Measurements from ENCODE around the gene KRTAP12-2. TPM values are rescaled to one million over a fixed set of nuclear protein-coding genes. Genes with fewer than 3 reads are reported as not detected.

Gene KRTAP12-2
- not detected in 2 replicates for total RNA-seq (2014; rRNA removed; shearing (Covaris generic))

- peak; percentile 21 for DNase-seq (ENCODE audit: low spot score)
Measured at GRCh38 chr21:44666401-44667320, at the start of gene KRTAP12-2. Gene KRTAP12-2, minus strand, starts transcription at chr21:44666927. Its CDS starts 41 bp downstream, at chr21:44666886.

- DNase-seq (ENCODE audit: low spot score): no peak
Measured at GRCh38 chr21:44714905-44715304, 48.2 kb upstream of the KRTAP12-2 start.

GRCh38 chr21:44713846-44714245, 47.1 kb upstream of the KRTAP12-2 start:
- DNase-seq (ENCODE audit: low spot score): no peak

- DNase-seq (ENCODE audit: low spot score): no peak
Measured at GRCh38 chr21:44713130-44713529, 46.4 kb upstream of the KRTAP12-2 start.

GRCh38 chr21:44712203-44713028, 45.7 kb upstream of the KRTAP12-2 start:
- DNase-seq (ENCODE audit: low spot score): no peak

- DNase-seq (ENCODE audit: low spot score): no peak
Measured at GRCh38 chr21:44711327-44712202, 44.8 kb upstream of the KRTAP12-2 start, which contains the start of gene TSPEAR. Gene TSPEAR, minus strand, starts transcription at chr21:44711572. Its CDS starts 58 bp downstream, at chr21:44711514.

- no peak for DNase-seq (ENCODE audit: low spot score)
Measured at GRCh38 chr21:44710756-44711326, 44.1 kb upstream of the KRTAP12-2 start.

- no peak for DNase-seq (ENCODE audit: low spot score)
Measured at GRCh38 chr21:44710294-44710665, 43.6 kb upstream of the KRTAP12-2 start.

- no peak for DNase-seq (ENCODE audit: low spot score)
Measured at GRCh38 chr21:44709426-44710293, 42.9 kb upstream of the KRTAP12-2 start.

- DNase-seq (ENCODE audit: low spot score): no peak
Measured at GRCh38 chr21:44708866-44709425, 42.2 kb upstream of the KRTAP12-2 start.

GRCh38 chr21:44708213-44708865, 41.6 kb upstream of the KRTAP12-2 start:
- DNase-seq (ENCODE audit: low spot score): no peak

GRCh38 chr21:44706706-44707581, 40.2 kb upstream of the KRTAP12-2 start:
- DNase-seq (ENCODE audit: low spot score): no peak

- no peak for DNase-seq (ENCODE audit: low spot score)
Measured at GRCh38 chr21:44706026-44706705, 39.4 kb upstream of the KRTAP12-2 start.

GRCh38 chr21:44704636-44705001, 37.9 kb upstream of the KRTAP12-2 start:
- no peak for DNase-seq (ENCODE audit: low spot score)

- DNase-seq (ENCODE audit: low spot score): no peak
Measured at GRCh38 chr21:44703731-44704635, 37.3 kb upstream of the KRTAP12-2 start.

- no peak for DNase-seq (ENCODE audit: low spot score)
Measured at GRCh38 chr21:44702973-44703730, 36.4 kb upstream of the KRTAP12-2 start.

Data from A172 (cell line).